Ecto neural progenitor cell (in vitro differentiated cells): ENCODE measurements around the gene ETNK1.
"Not testable (repeated sequence)": the region's sequence is repeated elsewhere in the genome, so short reads cannot be mapped to it uniquely, and the experiment has no call there.

Experiments
- DNase-seq: peaks from one replicate; pipeline ENCODE4 v3.0.0-alpha.2; 2018; ENCODE audit warnings: low spot score

ETNK1 gene

DNA sequence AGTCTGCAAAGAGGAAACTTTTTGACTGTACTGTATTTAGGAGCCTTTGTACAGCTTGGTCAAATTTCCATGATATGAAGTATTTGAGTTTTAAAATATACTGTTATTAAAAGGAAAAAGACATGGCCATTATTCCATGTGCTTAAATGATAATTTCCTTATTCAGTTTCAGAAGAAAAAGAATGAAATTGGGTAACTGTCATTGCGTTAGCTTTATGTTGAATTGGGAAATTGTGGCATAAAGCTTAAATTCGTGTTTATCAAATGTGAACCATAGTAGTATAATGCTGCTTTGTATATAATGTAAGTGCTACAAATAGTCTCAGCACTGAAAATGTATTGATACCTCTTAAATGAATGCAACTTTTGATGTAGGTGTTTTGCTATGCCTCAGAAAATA lies 64.9 kb downstream of the ETNK1 start:
- DNase-seq: no peak

DNA sequence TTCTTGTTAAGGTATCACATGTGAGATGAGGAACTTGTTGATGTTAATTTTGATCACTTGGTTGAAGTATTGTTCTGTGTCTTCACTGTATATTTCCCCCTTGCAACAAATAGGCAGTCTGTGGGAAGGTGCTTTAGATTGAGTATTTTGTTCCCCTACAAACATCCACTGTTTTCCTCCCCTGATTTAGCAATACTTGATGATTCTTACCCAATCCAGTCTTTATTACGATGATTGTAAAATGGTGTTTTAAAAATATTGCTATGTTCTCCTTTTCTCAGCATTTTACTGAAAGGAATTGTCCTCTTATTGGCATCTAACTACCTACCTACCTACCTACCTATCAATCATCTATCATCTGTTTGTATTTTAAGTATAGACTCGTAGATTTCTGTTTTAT lies 66.3 kb downstream of the ETNK1 start:
- DNase-seq: no peak

DNA sequence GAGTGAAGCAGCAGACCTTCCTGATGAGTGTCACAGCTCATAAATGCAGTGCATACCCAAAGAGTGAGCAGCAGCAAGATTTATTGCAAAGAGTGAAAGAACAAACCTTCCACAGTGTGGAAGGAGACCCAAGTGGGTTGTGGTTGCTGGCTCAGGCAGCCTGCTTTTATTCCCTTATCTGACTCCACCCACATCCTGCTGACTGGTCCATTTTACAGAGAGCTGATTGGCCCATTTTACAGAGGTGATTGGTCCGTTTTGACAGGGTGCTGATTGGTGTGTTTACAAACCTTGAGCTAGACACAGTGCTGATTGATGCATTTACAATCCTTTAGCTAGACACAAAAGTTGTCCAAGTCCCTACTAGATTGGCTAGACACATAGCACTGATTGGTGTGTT lies 67.5 kb downstream of the ETNK1 start:
- DNase-seq: not testable (repeated sequence)

DNA sequence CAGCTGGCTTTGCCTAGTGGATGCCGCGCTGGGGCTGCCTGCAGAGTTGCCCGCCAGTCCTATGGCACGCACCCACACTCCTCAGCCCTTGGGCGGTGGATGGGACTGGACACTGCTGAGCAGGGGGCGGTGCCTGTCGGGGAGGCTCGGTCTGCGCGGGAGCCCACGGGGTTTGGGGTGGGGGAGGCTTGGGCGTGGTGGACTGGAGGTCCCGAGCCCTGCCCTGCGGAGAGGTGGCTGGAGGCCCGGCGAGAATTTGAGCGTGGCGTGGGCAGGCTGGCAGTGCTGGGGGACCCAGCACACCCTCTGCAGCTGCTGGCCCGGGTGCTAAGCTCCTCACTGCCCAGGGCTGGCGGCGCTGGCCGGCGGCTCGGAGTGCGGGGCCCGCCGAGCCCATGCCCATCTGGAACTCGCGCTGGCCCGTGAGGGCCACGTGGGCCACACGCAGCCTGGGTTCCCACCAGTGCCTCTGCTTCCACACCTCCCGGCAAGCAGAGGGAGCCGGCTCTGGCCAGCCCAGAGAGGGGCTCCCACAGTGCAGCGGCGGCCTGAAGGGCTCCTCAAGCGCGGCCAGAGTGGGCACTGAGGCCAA lies 68.1 kb downstream of the ETNK1 start:
- DNase-seq: no peak

DNA sequence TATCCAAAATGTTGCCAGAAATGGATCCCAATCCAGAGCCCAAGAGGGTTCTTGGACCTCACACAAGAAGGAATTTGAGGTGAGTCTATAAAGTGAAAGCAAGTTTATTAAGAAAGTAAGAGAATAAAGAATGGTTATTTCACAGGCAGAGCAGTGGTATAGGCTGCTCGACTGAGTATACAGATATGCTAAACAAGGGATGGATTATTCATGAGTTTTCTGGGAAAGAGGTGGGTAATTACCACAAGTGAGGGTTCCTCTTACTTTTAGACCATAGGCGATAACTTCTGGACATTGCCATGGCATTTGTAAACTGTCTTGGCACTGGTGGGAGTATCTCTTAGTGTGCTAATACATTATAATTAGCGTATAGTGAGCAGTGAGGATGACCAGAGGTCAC lies 73.6 kb downstream of the ETNK1 start:
- DNase-seq: no peak

DNA sequence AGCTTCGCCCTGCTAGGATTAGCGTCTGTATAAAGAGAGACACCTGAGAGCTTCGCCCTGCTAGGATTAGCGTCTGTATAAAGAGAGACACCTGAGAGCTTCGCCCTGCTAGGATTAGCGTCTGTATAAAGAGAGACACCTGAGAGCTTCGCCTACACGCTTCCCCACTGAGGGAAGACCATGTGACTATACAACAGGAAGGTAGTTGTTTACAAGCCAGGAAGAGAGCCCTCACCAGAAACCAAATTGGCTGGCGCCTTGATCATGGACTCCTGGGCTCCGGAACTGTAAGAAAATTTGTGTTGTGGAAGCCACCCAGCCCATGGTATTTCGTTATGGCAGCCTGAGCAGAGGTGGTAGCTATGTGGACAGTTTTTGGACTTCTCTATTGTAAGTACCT lies 74.7 kb downstream of the ETNK1 start:
- DNase-seq: not testable (repeated sequence)

DNA sequence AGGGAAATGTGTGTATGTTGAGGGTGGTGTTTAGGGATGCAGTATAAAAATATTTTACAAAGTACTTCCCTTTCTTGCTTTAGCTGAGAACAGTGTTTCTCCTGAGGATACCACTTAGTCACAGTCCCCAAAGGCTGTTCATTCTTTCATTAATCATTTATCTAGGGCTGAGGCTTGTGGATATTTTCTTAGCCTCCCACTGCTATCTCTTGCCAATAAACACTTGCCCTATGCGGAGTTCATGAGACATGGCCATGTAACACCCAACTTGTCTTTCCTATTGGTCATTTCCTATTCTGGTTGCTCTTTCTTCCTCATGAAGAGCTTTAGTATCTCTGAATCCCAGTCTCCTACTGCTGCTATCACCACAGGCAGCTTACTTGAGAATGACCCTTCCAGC lies 75.1 kb downstream of the ETNK1 start:
- no peak for DNase-seq

DNA sequence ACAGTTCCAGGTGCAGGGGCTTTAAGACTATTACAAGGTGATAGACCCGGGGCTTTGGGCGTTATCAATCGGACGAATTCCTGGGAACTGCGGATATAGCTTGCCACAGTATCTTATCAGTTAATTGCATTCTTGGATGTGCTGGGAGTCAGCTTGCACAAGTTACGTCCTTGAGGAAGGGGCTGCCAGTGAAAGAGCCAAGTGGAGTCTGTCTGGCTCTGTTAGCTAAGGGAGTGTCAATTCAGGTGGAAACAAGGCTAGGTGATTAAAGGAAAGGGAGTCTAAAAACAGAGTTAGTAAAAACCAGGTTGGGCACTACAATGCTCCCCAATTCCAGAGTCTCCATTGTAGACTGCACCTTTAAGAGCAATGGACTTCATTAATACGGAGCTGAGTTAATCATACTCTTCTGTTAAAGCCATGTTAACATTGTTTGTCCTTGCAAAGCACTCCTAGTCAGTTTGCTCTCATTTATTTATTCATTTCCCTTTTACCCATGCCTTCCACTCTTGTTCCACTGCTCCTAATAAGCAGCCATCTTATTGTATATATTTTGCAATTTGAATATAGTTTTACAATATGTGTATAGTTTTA lies 76.3 kb downstream of the ETNK1 start:
- DNase-seq: not testable (repeated sequence)

DNA sequence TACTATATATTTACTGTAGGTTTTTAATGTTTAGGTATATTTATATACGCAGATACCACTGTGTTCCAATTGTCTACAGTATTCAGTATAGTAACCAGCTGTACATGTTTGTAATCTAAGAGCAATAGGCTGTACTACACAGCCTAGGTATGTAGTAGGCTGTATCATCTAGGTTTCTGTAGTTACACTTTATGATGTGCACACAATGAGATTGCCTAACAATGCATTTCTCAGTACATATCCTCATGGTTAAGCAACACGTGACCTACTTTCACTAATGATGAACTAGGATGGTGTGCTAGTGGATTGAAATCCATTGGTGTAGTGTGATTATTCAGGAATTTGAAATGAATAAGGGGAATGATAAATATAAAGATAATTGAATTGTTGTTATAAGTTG lies 77.7 kb downstream of the ETNK1 start:
- DNase-seq: no peak

DNA sequence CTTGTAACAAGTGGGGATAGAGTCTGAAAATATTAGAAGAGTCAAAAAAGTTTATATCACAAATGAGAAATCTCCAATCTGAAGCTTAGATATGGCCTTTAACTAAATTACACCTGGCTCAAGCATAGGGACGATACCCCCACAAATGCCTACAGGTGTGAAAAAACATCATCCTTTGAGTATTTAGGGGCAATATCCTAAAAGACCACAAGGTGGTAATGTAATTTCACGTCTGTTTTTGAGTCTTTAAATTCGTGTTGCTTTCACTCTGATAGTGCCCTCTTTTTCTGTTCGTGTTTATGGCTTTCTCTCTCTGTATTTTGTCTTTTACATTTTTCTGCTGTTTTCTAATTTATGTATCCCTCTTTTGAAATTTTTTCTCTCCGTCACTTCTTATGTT lies 84.3 kb downstream of the ETNK1 start:
- DNase-seq: no peak

DNA sequence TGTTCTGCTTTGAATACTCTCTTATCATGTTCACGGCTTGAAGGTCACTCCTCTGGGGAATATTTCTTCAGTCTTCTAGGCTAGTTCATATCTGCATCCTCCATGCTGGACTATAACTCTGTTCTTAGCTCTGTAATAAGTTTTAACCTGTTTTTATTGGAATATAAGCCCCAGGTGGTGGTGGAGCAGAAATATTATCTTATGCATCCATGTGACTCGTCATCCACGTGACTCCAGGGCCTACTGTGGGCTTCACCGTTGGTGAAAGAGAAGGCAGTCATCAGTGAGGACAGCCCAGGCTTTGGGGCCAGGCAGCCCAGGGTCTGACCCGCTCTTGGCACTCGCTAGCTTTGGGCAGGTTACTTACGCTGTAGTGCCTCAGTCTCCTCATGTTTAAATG lies 87.1 kb downstream of the ETNK1 start:
- no peak for DNase-seq

DNA sequence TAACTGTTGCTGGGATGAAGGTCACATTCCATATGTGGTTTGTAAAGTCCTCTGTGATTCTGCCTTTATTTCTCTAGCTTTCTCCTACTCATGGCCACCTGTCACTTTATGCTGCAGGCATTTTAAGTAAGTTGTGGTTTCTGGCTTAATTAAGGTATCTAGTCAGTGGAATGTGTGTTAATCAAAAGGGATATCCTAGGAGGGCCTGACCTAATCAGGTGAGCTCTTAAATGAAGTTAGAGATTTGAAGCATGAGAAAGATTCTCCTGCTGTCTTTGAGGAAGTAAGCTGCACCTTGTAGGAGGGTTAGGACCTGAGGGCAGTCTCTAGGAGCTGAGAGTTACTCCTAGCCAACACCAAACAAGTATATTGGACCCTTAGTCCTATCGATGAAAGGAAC lies 90.3 kb downstream of the ETNK1 start:
- no peak for DNase-seq

DNA sequence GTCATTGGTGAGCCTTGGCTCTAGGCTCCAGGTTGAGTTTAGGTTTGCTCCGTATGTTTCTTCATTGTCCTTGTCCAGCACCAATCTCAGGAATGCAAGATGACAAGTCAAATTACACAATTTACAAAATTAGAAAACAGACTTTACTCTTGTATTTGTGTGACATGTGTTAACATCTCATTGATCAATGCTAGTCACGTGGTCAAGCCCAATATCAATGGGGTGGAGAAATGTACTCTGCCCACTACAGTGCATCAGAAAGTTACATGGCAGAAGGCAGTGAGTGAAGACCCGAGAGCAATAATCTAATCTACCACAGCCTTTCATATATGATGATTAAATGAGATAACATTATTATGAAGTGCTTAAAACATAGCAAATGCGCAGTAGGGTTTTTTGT lies 94.8 kb downstream of the ETNK1 start:
- no peak for DNase-seq

DNA sequence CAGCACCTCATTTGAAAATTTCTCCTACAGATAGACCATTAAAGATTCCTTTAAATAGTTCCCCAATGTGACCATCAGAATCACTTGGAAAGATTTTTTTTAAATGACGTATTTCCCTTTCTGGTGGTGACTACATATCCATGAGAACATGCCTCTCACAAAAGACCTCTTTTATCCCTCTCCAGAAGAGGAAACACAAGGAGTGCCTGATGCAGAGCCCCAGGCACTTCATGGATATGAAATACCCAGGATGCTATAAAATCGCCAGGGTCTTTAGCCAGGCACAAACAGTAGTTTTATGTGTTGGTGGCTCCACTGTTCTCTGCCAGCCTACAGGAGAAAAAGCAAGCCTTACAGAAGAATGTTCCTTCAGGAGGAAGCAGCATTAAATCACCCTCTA lies 97.1 kb downstream of the ETNK1 start:
- no peak for DNase-seq

DNA sequence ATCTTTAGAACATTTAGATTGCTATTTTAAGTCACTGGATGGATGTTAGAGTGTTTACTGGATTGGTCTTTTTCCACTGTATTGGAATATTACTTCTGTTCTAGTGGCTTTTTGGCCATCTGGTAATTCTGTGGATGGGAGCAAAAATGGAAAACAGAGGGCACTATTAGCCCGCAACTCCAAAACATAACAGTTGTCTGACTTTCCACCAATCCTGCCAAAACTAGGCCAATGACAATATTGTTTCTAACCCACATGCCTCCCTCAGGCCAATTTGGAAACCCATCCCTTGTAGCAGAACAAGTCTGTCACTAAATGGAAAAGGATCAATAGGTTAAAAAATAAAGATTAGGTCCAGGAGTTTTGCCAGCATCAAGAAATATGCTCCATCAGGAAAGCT lies 97.8 kb downstream of the ETNK1 start:
- DNase-seq: no peak

DNA sequence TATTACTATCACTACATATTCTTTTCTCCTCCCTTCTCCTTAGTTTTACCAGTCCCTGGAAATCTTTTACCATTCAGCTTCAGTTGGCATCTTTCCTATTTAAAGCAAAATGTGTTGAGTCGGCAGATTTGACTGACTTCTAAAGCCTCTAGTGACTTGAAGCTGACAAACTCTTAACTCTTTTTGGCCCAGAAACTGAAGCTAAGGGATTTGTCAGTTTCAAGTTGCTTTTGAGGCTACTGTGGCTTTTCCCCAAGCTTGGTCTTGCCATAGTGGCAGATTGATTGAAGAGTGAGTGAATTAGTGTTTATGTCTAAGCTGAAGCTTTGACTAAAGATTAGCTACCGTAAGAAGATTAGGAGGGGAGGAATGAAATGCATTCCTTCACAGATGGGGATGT lies 104.0 kb downstream of the ETNK1 start:
- no peak for DNase-seq

DNA sequence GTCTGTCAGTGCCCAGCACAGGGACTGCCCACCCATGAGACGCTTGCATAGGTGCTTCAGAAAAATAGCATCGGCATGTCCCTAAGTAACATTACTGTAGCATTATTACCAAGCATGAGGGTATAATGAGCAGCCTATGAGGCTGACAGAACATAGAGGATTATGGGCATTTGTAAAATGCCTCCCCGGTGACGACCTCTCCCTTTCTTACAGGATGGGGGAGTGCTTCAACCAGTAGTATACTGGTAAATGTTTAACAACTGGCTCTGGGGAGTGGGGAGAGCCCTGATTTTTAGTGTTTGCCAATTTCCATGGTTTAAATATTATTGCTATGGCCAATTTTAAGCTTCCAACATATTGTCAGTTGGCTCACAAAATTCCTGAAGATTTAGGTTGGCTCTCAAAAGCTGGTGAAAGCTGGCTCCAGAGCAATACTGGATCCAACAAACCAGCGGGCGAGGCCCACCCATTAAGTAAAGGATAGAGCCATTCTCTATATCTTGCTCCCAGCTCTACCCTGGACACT lies 104.5 kb downstream of the ETNK1 start:
- no peak for DNase-seq

DNA sequence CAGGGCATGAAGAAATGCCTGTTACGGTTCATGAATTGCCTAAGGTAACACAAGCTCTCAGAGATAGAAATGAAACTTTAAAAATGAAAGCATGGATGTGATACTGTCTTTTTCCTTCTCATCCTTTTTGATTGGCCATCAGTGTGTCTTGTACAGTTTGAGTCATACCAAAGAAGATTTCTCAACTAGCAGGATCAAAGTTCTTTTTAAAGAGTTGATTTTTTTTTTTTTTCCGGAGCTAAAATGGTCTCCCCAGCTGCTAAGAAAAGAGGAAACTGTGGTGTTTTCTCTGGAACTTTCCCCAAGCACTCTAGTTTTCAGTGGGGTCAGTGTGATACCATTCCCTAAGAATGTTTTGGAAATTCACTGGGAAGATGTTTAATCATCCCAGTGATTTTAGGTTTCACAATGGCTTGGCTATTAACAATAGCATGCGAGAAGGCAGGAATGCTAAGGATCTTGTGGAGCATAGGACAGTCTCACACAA lies 105.0 kb downstream of the ETNK1 start:
- DNase-seq: no peak

DNA sequence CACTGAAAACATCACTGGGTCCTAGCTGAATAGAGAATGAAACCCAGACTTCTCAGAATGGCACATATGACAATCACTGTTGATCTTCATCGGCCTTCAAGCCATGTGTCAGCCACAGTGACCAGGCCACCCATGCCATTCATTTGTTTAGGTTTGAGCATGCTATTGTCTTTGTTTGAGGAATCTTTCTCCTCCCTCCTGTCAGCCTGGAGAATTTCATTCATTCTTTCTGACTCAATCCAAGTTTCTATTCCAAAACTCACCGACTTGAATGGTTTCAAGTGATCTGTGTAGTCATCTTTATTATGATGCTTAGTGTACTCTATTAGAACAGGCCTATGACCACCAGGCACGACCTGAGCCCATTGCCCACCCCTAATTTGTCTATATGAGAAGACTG lies 106.3 kb downstream of the ETNK1 start:
- DNase-seq: no peak

DNA sequence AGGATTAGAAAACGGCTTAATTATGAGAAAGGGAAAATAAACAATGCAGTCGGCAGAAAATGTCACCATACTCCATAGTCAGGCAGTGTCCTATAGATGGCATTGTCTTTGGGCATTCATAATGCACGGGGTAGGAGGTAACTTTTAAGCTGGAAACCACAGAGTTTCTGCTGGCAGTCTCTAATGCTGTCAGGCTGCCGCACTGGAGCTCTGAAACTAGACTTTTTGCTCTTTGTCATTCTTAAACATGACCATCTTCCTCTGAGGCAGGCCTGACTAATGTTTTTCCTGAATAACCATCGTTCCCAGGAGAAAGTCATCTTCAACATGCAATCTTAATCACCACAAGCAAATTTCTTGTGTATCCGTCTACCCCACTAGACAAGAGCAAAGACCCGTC lies 108.8 kb downstream of the ETNK1 start:
- no peak for DNase-seq

DNA sequence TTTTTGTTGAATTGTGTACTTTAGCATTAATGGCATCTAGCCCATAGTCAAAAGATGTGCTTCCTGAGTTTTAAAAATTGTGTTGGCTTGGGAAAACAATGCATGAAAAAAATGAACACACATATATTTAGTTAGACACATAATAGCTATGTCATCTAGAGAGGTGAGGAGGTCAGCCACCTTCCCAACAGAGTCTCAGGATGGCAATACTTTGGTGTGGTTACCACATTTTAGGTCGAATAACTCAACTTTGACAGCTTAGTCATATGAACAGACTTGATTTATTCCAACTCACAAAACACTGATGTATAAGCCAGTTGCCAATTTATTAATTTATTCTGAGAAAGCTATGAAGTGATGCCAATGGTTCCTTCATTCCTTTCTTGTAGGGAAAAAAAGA lies 114.0 kb downstream of the ETNK1 start:
- DNase-seq: no peak
